GM08714 (cell line): Measurements from ENCODE around the gene DHH.
"Not testable (repeated sequence)": the region's sequence is repeated elsewhere in the genome, so short reads cannot be mapped to it uniquely, and the experiment has no call there.

Experiments used
- H3K4me3 ChIP-seq: fragments of 200-500 bp; sonication (Bioruptor generic); 2 replicates; pipeline ENCODE4 v1.5.1; 2014; ENCODE audit warnings: mild to moderate bottlenecking, low read length, inconsistent platforms
- ZNF274 ChIP-seq: IDR thresholded peaks from 2 replicates; pipeline ENCODE4 v1.6.1; 2012; ENCODE audit warnings: mild to moderate bottlenecking, low read depth, low read length

Gene DHH

GRCh38 chr12:49094160-49094974, at the start of gene DHH:
DHH (minus strand) TSS chr12:49094801; CDS start chr12:49094512, 289 bp downstream.
- no peak for TF ChIP-seq ZNF274
- no peak within 1 kb of the TSS for H3K4me3 ChIP-seq

DNA sequence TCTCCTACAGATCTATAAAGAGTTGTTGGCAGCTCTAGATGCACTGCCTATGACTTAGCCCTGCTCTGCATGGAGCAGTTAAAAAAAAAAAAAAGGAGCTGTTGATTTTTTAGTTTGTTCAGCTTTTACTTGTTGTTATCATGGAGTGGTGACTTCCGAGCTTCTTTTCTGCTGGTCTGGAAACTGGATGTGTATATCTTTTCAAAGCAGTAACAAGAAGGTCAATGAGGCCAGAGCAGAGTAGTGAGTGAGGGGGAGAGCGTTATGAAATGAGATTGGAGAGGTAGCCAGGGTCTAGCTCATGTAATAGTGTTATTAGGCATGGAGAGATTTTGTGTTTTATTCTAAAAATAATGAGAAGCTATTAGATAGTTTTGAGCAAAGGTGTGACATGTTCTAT, 49.8 kb upstream of the DHH start:
- no peak for TF ChIP-seq ZNF274

DNA sequence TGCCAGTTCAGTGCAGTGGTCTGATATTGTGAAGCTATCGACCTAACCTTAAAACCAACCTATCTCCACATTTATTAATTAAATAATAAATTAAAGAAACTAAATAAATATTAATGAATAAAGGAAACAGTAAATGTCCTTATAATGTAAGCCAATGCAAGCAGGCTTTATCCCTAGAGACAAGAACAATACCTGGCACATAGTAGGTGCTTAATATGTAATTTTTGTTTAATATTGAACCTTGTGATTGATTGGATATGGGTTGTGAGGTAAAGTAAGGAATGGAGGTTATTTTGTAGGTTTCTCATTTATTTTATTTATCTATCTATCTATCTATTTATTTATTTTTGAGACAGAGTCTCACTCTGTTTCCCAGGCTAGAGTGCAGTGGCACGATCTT, 44.4 kb upstream of the DHH start:
- no peak for TF ChIP-seq ZNF274
- no peak overlapping the region for H3K4me3 ChIP-seq

More for the DNA sequence above, 49.8 kb upstream of the DHH start:
- no peak overlapping the region for H3K4me3 ChIP-seq

- no peak for TF ChIP-seq ZNF274
- no peak overlapping the region for H3K4me3 ChIP-seq
Observed at GRCh38 chr12:49138587-49138986, 44.0 kb upstream of the DHH start.

DNA sequence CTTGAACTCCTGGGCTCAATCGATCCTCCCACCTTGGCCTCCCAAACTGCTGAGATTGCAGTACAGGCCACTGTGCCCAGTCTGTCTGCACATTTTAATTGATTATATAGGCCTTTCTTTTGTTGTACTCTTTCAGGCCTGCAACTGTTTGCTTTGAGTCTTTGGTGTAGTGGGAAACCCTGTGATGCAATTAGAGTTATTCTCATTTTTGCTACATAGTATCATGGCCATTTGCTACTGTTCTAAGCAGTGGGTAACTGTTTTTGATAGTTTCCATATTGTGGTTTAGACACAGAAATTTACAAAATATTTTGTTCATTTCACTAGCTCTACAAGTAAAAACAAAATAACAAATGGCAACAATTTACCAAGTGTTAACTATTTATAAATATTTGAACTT, 42.9 kb upstream of the DHH start:
- H3K4me3 ChIP-seq = no peak overlapping the region
- no peak for TF ChIP-seq ZNF274

- not testable (repeated sequence) for H3K4me3 ChIP-seq
Observed at GRCh38 chr12:49136997-49137396, 42.4 kb upstream of the DHH start.

GRCh38 chr12:49133590-49133989, 39.0 kb upstream of the DHH start:
- H3K4me3 ChIP-seq = no peak overlapping the region
- TF ChIP-seq ZNF274 = no peak

DNA sequence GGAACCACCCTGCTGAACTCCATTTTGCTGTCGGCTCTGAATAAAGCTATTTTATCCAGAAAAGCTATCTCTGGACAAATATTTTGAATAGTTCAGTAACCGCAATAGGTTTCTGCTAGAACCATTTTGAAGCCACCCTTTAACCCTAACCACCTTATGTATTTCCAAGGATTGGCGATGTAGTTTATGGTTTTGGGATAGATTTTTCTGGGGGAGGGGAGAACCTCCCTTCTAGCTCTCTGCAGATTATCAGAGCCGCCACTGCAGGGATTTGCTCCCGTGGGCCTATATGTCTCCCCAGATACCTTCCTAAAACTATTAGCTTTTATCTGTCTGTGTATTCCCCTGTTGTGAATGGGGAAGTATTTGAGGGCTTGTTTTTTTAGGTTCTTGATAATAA, 38.4 kb upstream of the DHH start:
- TF ChIP-seq ZNF274 = no peak
- H3K4me3 ChIP-seq = peak overlapping the region; percentile 70

GRCh38 chr12:49131894-49132461, 37.4 kb upstream of the DHH start:
- TF ChIP-seq ZNF274 = no peak
- H3K4me3 ChIP-seq = peak overlapping the region; percentile 70

DNA sequence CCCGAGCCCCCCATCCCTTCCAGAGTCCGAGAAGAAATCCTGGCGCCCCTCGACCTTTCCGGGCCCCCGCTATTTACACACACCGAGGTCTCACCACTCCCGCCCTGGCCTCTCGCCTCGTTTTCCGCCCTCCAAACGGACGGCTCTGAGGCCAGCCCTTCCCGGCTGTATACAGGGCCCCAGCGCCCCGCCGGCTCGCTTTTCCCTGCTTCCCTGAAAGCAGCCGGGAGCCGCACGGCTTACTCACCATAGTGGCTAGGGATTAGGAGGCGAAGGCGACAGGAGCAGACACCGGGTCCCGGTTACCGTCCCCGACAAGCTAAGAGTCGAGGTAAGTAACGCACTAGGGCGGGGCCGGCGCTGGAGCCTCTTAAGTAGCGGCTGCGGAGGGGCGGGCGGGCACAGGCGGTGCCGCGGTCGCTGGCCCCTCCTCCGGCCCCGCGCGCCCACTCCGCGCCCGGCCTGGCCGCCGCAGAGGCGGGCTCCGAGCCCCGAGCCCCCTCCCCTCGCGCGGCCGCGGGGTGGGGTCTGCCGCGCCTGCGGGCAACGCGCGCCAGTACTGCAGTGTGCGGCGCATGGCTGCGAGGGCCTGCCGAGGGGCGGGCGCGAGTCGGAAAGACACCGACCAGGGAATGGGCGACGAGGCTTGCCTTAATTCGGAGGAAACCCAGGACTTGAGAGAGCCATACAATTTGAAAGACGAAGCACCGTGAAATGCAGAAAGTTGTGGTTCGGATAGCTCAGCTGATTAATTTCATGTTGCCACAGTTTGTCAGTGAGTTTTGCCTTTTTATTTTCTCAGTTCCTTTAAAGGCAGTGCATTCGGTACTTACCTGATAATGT, 36.7 kb upstream of the DHH start, which contains the start of gene TUBA1B:
TSS of gene TUBA1B (minus strand) at position 345 of the 843 bp plus-strand sequence. CDS start at position 250, 95 bp downstream.
- H3K4me3 ChIP-seq = peak within 1 kb of the TSS; percentile 95
- TF ChIP-seq ZNF274 = no peak

DNA sequence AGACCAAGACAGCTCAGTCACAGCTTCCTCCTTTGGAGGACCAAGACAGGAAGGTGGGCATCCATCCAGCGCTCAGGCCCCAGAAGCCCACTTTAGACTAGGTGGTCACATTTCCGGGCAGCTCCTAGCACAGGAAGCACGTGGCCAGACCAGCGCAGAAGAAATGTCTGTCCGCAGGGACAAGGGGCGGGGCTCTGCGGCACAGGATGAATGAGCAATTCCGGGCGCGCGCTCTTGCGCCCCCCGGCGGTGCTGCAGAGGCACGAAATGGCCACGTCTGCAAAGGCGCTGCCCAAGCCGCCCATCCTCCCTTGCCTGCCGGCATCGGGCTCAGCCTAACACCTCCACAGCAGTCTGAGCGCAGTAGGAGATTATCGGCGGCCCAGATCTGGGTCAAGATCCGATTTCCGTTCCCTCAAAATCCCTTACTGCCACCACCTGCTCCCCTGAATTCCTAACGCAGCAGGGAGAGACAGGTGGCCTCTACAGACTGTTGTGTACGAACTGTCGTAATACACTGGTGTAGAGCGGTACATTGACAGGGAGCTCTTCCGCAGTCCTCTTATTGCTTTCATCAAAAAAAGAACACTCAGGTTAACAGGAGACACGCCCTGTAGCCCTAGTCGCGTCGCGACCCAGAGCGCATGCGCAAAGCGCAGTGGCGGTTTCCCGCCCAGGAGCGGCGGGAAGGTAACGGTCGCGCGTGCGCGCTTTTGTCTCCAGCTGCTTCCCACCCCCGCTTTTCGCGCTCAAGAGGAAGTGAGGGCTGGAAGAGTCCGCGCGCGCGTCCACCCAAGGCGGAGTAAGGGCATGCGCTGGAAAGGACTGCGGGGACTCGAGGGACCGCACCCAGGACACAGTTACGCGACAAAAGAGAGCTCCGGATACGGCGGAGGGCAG, 35.8 kb upstream of the DHH start:
- H3K4me3 ChIP-seq = peak overlapping the region; percentile 95
- TF ChIP-seq ZNF274 = no peak

GRCh38 chr12:49129332-49130150, 34.9 kb upstream of the DHH start:
- peak overlapping the region; percentile 95 for H3K4me3 ChIP-seq
- TF ChIP-seq ZNF274 = no peak

GRCh38 chr12:49127971-49128370, 33.4 kb upstream of the DHH start:
- not testable (repeated sequence) for H3K4me3 ChIP-seq
